Caco-2 (cell line): ENCODE results near the gene EML3. TPM values are rescaled to one million over a fixed set of nuclear protein-coding genes. Genes with fewer than 3 reads are reported as not detected.

Experiments
- BruUV-seq: library from RNA; stranded (reverse); fragments of 400-500 nt; replicated peaks from 2 replicates; lab custom pipeline; 2021; lab: Mats Ljungman, UMichigan
- CTCF ChIA-PET: fragments of 300-600 bp; sonication (Branson Sonifier 250); formaldehyde crosslinking; loops from one replicate; lab custom pipeline; 2022; ENCODE audit warnings: antibody characterized with exemption; lab: Charles Lee
- POLR2A ChIA-PET: fragments of 300-600 bp; sonication (Branson Sonifier 250); formaldehyde crosslinking; loops from one replicate; lab custom pipeline; 2022; ENCODE audit warnings: antibody characterized with exemption; lab: Charles Lee
- DNase-seq, 2 experiments: peaks; one replicate each; pipeline versions ENCODE4 v3.0.0 to v3.0.0-alpha.2; 2020 to 2022
- H3K27me3 ChIP-seq: replicated peaks from 2 replicates; pipeline ENCODE4 v1.6.0; 2011; ENCODE audit warnings: low read length; ENCODE audit not compliant: control insufficient read depth, insufficient read depth
- H3K36me3 ChIP-seq: 2 replicates; pipeline ENCODE4 v1.5.1; 2011; ENCODE audit warnings: low read length; ENCODE audit not compliant: control insufficient read depth, insufficient read depth
- H3K4me1 ChIP-seq: fragments of 250-450 bp; sonication (Bioruptor Pico); 2 replicates; pipeline ENCODE4 v1.5.1; 2020; ENCODE audit warnings: mild to moderate bottlenecking
- H3K4me3 ChIP-seq: 2 replicates; pipeline ENCODE4 v1.5.1; 2011; ENCODE audit warnings: low read depth, mild to moderate bottlenecking, control low read depth, low read length
- H3K9me3 ChIP-seq: fragments of 250-450 bp; sonication (Bioruptor Pico); 2 replicates; pipeline ENCODE4 v1.5.1; 2020; ENCODE audit warnings: mild to moderate bottlenecking, moderate library complexity
- H3K27ac Mint-ChIP-seq: one replicate; pipeline ENCODE4 v1.8.0; 2022; ENCODE audit warnings: mixed read lengths; ENCODE audit not compliant: unreplicated experiment
- H3K27me3 Mint-ChIP-seq: one replicate; pipeline ENCODE4 v1.8.0; 2022; ENCODE audit warnings: mixed read lengths; ENCODE audit not compliant: insufficient read depth, unreplicated experiment
- H3K36me3 Mint-ChIP-seq: one replicate; pipeline ENCODE4 v1.8.0; 2022; ENCODE audit warnings: mild to moderate bottlenecking, mixed read lengths; ENCODE audit not compliant: insufficient read depth, unreplicated experiment
- H3K4me1 Mint-ChIP-seq: one replicate; pipeline ENCODE4 v1.8.0; 2022; ENCODE audit warnings: low read depth, mixed read lengths; ENCODE audit not compliant: unreplicated experiment
- H3K4me3 Mint-ChIP-seq: one replicate; pipeline ENCODE4 v1.8.0; 2022; ENCODE audit warnings: mild to moderate bottlenecking, moderate library complexity, mixed read lengths; ENCODE audit not compliant: unreplicated experiment
- H3K9me3 Mint-ChIP-seq: one replicate; pipeline ENCODE4 v1.8.0; 2022; ENCODE audit warnings: mixed read lengths; ENCODE audit not compliant: unreplicated experiment
- intact Hi-C: fragments of 100-400 bp; cut with micrococcal nuclease; formaldehyde crosslinking; loops from one replicate; pipeline ENCODE4 v1.10.0; 2022; ENCODE audit not compliant: unreplicated experiment
- total RNA-seq: library from RNA; stranded (reverse); gene quantifications from 2 replicates; pipeline ENCODE4 v1.2.3, GENCODE V29; 2022
- TF ChIP-seq, protein P1 (sequence below), 2 experiments: fragments of 200-600 bp in 1 of 2; IDR thresholded peaks; 1 replicate in 1 of 2; 2 replicates in 1 of 2; pipeline versions ENCODE4 v1.5.1 to v1.8.0; 2011 to 2022; ENCODE audit warnings: antibody characterized with exemption in 1 of 2, control low read depth in 1 of 2, inconsistent platforms in 1 of 2, low read depth in 1 of 2, low read length in 1 of 2, mild to moderate bottlenecking in 1 of 2, moderate library complexity in 1 of 2; ENCODE audit not compliant: insufficient read depth in 1 of 2, severe bottlenecking in 1 of 2, unreplicated experiment in 1 of 2

The EML3 gene
- total RNA-seq, 1 experiment from 2014 or later, result 61.2 TPM

DNA sequence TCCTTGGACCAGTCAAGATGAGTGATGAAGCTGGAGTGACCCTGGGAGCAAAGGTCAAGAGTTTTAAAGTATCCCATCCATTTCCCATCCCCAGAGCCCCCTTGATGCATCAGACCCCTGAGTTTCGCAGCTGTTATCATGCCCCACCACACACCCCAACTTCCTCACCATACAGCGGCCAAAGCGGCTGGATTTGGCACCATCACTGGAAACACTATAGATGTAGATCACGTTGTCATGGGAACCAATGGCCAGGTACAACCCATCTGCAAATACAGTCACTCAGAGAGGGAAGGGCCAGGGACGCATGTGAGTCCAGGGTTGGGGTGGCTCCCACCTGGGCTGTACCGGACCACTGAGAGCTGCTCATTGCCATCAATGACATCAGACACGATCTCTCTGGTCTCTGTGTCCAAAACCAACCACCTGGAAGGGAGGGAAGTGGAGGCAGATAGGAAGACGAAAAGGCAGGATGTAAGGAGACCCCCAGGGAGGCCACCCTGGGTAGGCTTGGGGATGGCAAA is 8.7 kb downstream of the EML3 start:
- BruUV-seq, result no TSS peak
- Mint-ChIP-seq H3K9me3 (no peaks in the 10 kb centered on the region), H3K36me3 (peaks cover 64% of the 10 kb centered on the region), H3K27me3 (no peaks in the 10 kb centered on the region), H3K4me3 (peak overlapping the region; percentile 88), H3K27ac (peak overlapping the region; percentile 89), H3K4me1 (peaks cover 54% of the 10 kb centered on the region)
- Histone ChIP-seq H3K9me3 (no peaks in the 10 kb centered on the region), H3K36me3 (0 out of 2 replicates have a peak, but pooled peaks cover 1% of the 10 kb centered on the region), H3K27me3 (no peaks in the 10 kb centered on the region), H3K4me1 (peaks cover 34% of the 10 kb centered on the region), H3K4me3 (no peak overlapping the region)
- intact Hi-C loops, result loop anchor here (2.0 kb wide), 1 partner anchor 43 kb away; no protein-coding TSS in a partner anchor
- ChIA-PET CTCF (interaction anchor here (0.8 to 0.9 kb wide), 2 partner anchors 8 to 12 kb away, joined by 3 to 4 read pairs; partner anchors contain the start of gene TUT1), POLR2A (interaction anchor here (0.6 to 1.6 kb wide), 4 partner anchors 12 to 123 kb away, joined by 5 to 10 read pairs (median 6); partner anchors contain the start of genes C11orf98, CSKMT and TUT1)
- TF ChIP-seq, protein P1, sequence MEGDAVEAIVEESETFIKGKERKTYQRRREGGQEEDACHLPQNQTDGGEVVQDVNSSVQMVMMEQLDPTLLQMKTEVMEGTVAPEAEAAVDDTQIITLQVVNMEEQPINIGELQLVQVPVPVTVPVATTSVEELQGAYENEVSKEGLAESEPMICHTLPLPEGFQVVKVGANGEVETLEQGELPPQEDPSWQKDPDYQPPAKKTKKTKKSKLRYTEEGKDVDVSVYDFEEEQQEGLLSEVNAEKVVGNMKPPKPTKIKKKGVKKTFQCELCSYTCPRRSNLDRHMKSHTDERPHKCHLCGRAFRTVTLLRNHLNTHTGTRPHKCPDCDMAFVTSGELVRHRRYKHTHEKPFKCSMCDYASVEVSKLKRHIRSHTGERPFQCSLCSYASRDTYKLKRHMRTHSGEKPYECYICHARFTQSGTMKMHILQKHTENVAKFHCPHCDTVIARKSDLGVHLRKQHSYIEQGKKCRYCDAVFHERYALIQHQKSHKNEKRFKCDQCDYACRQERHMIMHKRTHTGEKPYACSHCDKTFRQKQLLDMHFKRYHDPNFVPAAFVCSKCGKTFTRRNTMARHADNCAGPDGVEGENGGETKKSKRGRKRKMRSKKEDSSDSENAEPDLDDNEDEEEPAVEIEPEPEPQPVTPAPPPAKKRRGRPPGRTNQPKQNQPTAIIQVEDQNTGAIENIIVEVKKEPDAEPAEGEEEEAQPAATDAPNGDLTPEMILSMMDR (IDR thresholded peaks at IDR 0.05; ENCODE audit: insufficient read depth in 1 of 2, low read depth in 1 of 2, low read length in 1 of 2, severe bottlenecking in 1 of 2, unreplicated experiment in 1 of 2), result no peak
- DNase-seq, result no peak

DNA sequence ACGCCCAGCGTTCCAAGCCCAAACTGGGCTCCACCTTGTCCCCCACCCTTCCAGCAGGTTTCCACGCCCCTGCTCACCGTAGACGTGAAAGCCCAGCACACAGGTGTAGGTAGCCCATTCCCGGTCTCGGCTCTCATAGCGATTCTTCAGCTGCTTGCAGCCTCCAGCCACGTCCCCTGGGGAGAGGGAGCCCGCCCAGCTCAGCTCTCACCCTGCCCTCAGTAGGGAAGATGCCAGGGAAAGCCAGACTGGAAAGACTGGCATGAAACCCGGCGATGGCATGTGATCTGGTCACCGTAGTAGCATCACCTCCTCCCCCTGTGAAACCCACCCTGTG is 9.5 kb downstream of the EML3 start:
- 0 out of 2 replicates have a peak, but pooled peaks cover 1% of the 10 kb centered on the region for H3K36me3 ChIP-seq
- intact Hi-C loops, result loop anchor here (2.0 kb wide), 1 partner anchor 42 kb away; no protein-coding TSS in a partner anchor
- no peaks in the 10 kb centered on the region for H3K9me3 ChIP-seq
- no peaks in the 10 kb centered on the region for H3K27me3 Mint-ChIP-seq
- POLR2A ChIA-PET, result interaction anchor here (0.9 to 1.6 kb wide), 3 partner anchors 11 to 62 kb away, joined by 5 to 10 read pairs (median 7); partner anchors contain the start of genes B3GAT3, C11orf98, CSKMT and TUT1
- no peaks in the 10 kb centered on the region for H3K27me3 ChIP-seq
- H3K9me3 Mint-ChIP-seq, result no peaks in the 10 kb centered on the region
- H3K4me3 ChIP-seq, result peak overlapping the region; percentile 73
- DNase-seq, result peak; percentile 67 to 69
- no TSS peak for BruUV-seq
- peaks cover 72% of the 10 kb centered on the region for H3K36me3 Mint-ChIP-seq
- CTCF ChIA-PET, result interaction anchor here (0.5 to 0.8 kb wide), 2 partner anchors 8 to 61 kb away, joined by 3 to 4 read pairs; no protein-coding TSS in a partner anchor
- peaks cover 35% of the 10 kb centered on the region for H3K4me1 ChIP-seq
- peaks cover 51% of the 10 kb centered on the region for H3K4me1 Mint-ChIP-seq
- H3K4me3 Mint-ChIP-seq, result peak overlapping the region; percentile 88
- peak overlapping the region; percentile 89 for H3K27ac Mint-ChIP-seq
- TF ChIP-seq, protein P1 (IDR thresholded peaks at IDR 0.05; ENCODE audit: insufficient read depth in 1 of 2, low read depth in 1 of 2, low read length in 1 of 2, severe bottlenecking in 1 of 2, unreplicated experiment in 1 of 2), result no peak

DNA sequence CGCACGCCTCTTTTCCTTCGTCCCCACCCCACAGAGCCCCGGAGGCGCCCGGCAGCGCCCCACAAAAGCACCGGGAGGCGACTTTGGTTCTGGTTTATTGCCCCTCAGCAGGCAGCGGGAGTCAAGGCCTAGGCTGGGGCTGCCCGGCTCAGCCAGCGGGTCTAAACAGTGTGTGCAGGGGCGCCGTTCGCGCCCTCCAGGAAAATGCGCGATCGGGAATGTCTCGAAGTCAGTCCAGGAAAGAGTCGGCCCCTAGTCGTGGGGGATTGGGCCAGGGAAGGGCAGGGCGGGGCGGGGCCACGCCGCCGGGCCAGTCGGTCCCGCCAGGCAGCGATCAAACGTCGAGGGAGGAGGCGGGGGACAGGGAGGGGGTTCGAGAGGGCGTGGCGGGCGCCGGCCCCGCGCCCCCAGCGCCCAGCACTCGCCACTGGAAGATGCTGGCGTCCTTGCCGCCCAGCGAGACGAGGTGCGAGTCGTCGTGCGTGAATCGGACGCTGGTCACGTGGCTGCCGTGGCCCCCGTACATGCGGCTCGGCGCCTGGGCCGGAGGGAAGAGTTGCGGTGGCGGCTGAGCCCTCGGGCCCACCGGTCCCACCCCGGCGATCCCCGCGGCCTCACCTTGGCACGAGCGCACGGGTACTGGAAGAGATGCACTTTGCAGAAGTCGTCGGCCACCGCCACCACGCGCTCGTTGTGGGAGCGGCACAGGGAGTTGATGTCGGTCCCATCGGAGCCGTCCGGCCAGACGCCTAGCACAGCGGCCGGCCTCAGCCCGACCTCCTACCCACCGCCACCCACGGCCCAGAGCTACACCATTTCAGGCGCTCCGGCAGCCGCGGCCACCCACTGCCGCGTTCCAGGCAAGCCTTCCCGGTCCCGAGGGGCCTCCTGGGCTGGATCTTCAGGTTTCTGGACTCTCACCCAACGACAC is 10.2 kb downstream of the EML3 start:
- peaks cover 3% of the 10 kb centered on the region; the same call in 1 of the 2 replicates for H3K36me3 ChIP-seq
- H3K4me1 Mint-ChIP-seq, result peaks cover 44% of the 10 kb centered on the region
- intact Hi-C loops, result loop anchor here (2.0 kb wide), 1 partner anchor 42 kb away; no protein-coding TSS in a partner anchor
- peak overlapping the region; percentile 89 for H3K27ac Mint-ChIP-seq
- no peaks in the 10 kb centered on the region for H3K9me3 Mint-ChIP-seq
- TSS peak; percentile 74 for BruUV-seq
- H3K36me3 Mint-ChIP-seq, result peaks cover 79% of the 10 kb centered on the region
- POLR2A ChIA-PET, result interaction anchor here (0.5 to 2.4 kb wide), 16 partner anchors 9 to 209 kb away, joined by 3 to 97 read pairs (median 6); partner anchors contain the start of genes AHNAK, B3GAT3, C11orf98 and CSKMT
- H3K4me3 Mint-ChIP-seq, result peak overlapping the region; percentile 88
- H3K9me3 ChIP-seq, result no peaks in the 10 kb centered on the region
- DNase-seq, result peak; percentile 82 to 87
- no peaks in the 10 kb centered on the region for H3K27me3 Mint-ChIP-seq
- H3K4me1 ChIP-seq, result peaks cover 35% of the 10 kb centered on the region
- H3K27me3 ChIP-seq, result no peaks in the 10 kb centered on the region
- TF ChIP-seq, protein P1 (IDR thresholded peaks at IDR 0.05; ENCODE audit: insufficient read depth in 1 of 2, low read depth in 1 of 2, low read length in 1 of 2, severe bottlenecking in 1 of 2, unreplicated experiment in 1 of 2), result no peak
- peak overlapping the region; percentile 73 for H3K4me3 ChIP-seq
- CTCF ChIA-PET, result interaction anchor here (0.5 to 1.8 kb wide), 11 partner anchors 9 to 178 kb away, joined by 3 to 30 read pairs (median 3); partner anchors contain the start of genes AHNAK, EML3, ROM1 and TUT1
